Measurements from ENCODE around the gene PRC1. TPM values are rescaled to one million over a fixed set of nuclear protein-coding genes. Genes with fewer than 3 reads are reported as not detected.

The PRC1 gene
- total and polyA plus RNA-seq, 2 of the 13 experiments (the other 11 are each of a cell fraction or from before 2014, with no cell fraction given), result 137 to 162 TPM

DNA sequence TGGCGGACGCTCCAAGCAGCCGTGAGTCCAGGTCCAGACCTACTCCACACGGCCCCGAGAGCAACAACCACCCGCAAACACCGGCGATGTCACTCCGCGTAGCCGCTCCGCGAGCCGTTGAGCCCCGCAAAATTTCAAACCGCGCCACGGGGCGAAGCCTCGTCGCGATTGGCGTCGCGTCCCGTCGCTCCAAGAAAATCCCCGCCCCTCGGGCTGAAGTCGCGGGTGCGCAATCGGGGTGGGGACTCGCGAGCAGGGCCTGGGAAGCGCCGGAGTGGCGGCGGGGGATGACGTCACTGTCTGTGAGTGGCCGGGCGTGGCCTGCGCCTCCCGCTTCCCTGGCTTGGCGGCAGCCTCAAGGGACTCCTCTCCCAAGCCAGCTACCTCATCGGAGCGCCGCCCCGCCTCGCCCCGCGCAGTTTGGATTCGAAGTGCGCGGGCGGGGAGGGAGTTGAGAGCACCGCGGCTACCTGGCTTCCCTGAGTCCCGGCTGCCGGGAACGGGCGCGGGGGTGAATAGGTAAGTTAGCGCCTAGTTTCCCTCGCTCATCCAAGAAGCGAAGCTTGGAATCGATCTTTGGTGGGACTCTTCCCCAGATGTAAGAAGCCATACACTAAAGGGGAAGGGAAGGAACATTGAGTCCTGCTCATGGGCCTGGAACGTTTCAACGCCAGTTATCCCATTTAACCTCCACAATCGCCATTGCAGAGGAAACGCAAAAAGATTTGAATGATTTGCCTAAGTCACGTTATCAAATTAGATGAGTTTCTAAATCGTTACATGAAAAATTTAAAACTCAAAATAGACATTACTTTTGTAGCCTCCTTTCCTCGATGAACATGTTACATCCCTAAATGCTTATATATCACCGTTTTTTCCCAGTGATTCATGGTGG lies at the start of gene PRC1 (continued):
- TF ChIP-seq ZNF230 (CRISPR knock-in tag; IDR thresholded peaks at IDR 0.05) (peak; percentile 84; the same call in 1 of the 2 replicates), GABPB1 (CRISPR knock-in tag; IDR thresholded peaks at IDR 0.05) (peak; percentile 88; the same call in 1 of the 2 replicates), TGIF2 (CRISPR knock-in tag; IDR thresholded peaks at IDR 0.05) (peak; percentile 81; the same call in 1 of the 2 replicates), ZMAT5 (CRISPR knock-in tag; IDR thresholded peaks at IDR 0.05; ENCODE audit: borderline replicate concordance, low read depth) (no peak), NR0B2 (CRISPR knock-in tag; IDR thresholded peaks at IDR 0.05) (no peak), MAF1 (CRISPR knock-in tag; IDR thresholded peaks at IDR 0.05; ENCODE audit: borderline replicate concordance) (no peak), SMARCE1 (IDR thresholded peaks at IDR 0.05; ENCODE audit: borderline replicate concordance) (no peak), ZNF687 (CRISPR knock-in tag; IDR thresholded peaks at IDR 0.05) (peak; percentile 86), GATAD2A (CRISPR knock-in tag; IDR thresholded peaks at IDR 0.05) (no peak; the same call in none of the 2 replicates), ZKSCAN1 (IDR thresholded peaks at IDR 0.05; ENCODE audit: low read length) (no peak), IRX3 (CRISPR knock-in tag; IDR thresholded peaks at IDR 0.05; ENCODE audit: borderline replicate concordance, low read depth) (peak; percentile 94), TSC22D2 (CRISPR knock-in tag; IDR thresholded peaks at IDR 0.05; ENCODE audit: borderline replicate concordance) (no peak), ZZZ3 (CRISPR knock-in tag; IDR thresholded peaks at IDR 0.05; ENCODE audit: borderline replicate concordance) (no peak; the same call in 1 of the 2 replicates), ZBTB1 (CRISPR knock-in tag; IDR thresholded peaks at IDR 0.05; ENCODE audit: borderline replicate concordance) (peak; percentile 93; the same call in 1 of the 2 replicates), RARG (CRISPR knock-in tag; IDR thresholded peaks at IDR 0.05; ENCODE audit: low read depth) (no peak), KDM5B (CRISPR knock-in tag; IDR thresholded peaks at IDR 0.05; ENCODE audit: borderline replicate concordance) (peak; percentile 88; the same call in 1 of the 2 replicates)
- TF ChIP-seq, protein P1, sequence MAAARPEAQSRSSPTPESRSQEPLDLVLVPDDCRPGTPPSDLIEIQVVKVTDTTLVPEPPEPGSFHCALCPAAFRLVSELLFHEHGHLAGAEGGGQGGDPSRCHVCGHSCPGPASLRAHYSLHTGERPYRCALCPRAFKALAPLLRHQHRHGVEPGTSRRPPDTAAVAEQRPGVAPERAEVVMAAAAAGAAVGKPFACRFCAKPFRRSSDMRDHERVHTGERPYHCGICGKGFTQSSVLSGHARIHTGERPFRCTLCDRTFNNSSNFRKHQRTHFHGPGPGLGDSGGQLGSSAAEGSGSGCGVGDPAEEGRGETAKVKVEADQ (CRISPR knock-in tag; IDR thresholded peaks at IDR 0.05; ENCODE audit: borderline replicate concordance), result no peak
- TF ChIP-seq, protein P2, sequence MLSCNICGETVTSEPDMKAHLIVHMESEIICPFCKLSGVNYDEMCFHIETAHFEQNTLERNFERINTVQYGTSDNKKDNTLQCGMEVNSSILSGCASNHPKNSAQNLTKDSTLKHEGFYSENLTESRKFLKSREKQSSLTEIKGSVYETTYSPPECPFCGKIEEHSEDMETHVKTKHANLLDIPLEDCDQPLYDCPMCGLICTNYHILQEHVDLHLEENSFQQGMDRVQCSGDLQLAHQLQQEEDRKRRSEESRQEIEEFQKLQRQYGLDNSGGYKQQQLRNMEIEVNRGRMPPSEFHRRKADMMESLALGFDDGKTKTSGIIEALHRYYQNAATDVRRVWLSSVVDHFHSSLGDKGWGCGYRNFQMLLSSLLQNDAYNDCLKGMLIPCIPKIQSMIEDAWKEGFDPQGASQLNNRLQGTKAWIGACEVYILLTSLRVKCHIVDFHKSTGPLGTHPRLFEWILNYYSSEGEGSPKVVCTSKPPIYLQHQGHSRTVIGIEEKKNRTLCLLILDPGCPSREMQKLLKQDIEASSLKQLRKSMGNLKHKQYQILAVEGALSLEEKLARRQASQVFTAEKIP (CRISPR knock-in tag; IDR thresholded peaks at IDR 0.05; ENCODE audit: borderline replicate concordance), result no peak
- TF ChIP-seq, protein P3, sequence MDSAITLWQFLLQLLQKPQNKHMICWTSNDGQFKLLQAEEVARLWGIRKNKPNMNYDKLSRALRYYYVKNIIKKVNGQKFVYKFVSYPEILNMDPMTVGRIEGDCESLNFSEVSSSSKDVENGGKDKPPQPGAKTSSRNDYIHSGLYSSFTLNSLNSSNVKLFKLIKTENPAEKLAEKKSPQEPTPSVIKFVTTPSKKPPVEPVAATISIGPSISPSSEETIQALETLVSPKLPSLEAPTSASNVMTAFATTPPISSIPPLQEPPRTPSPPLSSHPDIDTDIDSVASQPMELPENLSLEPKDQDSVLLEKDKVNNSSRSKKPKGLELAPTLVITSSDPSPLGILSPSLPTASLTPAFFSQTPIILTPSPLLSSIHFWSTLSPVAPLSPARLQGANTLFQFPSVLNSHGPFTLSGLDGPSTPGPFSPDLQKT (CRISPR knock-in tag; IDR thresholded peaks at IDR 0.05; ENCODE audit: borderline replicate concordance), result no peak

Measured in HepG2 (cell line).